ENCODE data around the gene TTYH3. TPM values are rescaled to one million over a fixed set of nuclear protein-coding genes. Genes with fewer than 3 reads are reported as not detected.

TTYH3 gene
- total RNA-seq, 1 donor from 2014 or later: 166 TPM

GRCh38 chr7:2655870-2656614, 24.3 kb downstream of the TTYH3 start:
- Mint-ChIP-seq H3K27ac (no peak overlapping the region), H3K4me1 (ENCODE audit: unreplicated experiment) (no peaks in the 10 kb centered on the region), H3K27me3 (no peaks in the 10 kb centered on the region), H3K4me3 (no peak overlapping the region), H3K9me3 (no peaks in the 10 kb centered on the region), H3K36me3 (peaks cover 6% of the 10 kb centered on the region)
- DNase-seq (ENCODE audit: extremely low spot score, unreplicated experiment): no peak
- no peak for TF ChIP-seq CTCF (conservative IDR thresholded peaks at IDR 0.05)

GRCh38 chr7:2657208-2657607, 25.4 kb downstream of the TTYH3 start:
- no peak for DNase-seq (ENCODE audit: extremely low spot score, unreplicated experiment)
- Mint-ChIP-seq H3K9me3 (no peaks in the 10 kb centered on the region), H3K4me3 (no peak overlapping the region), H3K36me3 (peaks cover 6% of the 10 kb centered on the region), H3K27me3 (no peaks in the 10 kb centered on the region), H3K4me1 (ENCODE audit: unreplicated experiment) (no peaks in the 10 kb centered on the region), H3K27ac (peak overlapping the region; percentile 65)
- TF ChIP-seq CTCF (conservative IDR thresholded peaks at IDR 0.05): no peak

- no peak for DNase-seq (ENCODE audit: extremely low spot score, unreplicated experiment)
- no peak for TF ChIP-seq CTCF (conservative IDR thresholded peaks at IDR 0.05)
- no peaks in the 10 kb centered on the region for H3K9me3 Mint-ChIP-seq
- H3K27me3 Mint-ChIP-seq: no peaks in the 10 kb centered on the region
- no peak overlapping the region for H3K27ac Mint-ChIP-seq
- H3K36me3 Mint-ChIP-seq: peaks cover 6% of the 10 kb centered on the region
- no peak overlapping the region for H3K4me3 Mint-ChIP-seq
- no peaks in the 10 kb centered on the region for H3K4me1 Mint-ChIP-seq (ENCODE audit: unreplicated experiment)
These were observed 26.3 kb downstream of the TTYH3 start for GRCh38 chr7:2657920-2658671.

GRCh38 chr7:2658941-2659340, 27.2 kb downstream of the TTYH3 start:
- no peak for DNase-seq (ENCODE audit: extremely low spot score, unreplicated experiment)
- no peaks in the 10 kb centered on the region for H3K27me3 Mint-ChIP-seq
- no peak for TF ChIP-seq CTCF (conservative IDR thresholded peaks at IDR 0.05)
- H3K36me3 Mint-ChIP-seq: peaks cover 6% of the 10 kb centered on the region
- H3K9me3 Mint-ChIP-seq: no peaks in the 10 kb centered on the region
- no peak overlapping the region for H3K27ac Mint-ChIP-seq
- H3K4me3 Mint-ChIP-seq: no peak overlapping the region
- H3K4me1 Mint-ChIP-seq (ENCODE audit: unreplicated experiment): no peaks in the 10 kb centered on the region

- Mint-ChIP-seq H3K4me3 (no peak overlapping the region), H3K4me1 (ENCODE audit: unreplicated experiment) (no peaks in the 10 kb centered on the region), H3K9me3 (no peaks in the 10 kb centered on the region), H3K27ac (no peak overlapping the region), H3K27me3 (no peaks in the 10 kb centered on the region), H3K36me3 (peaks cover 6% of the 10 kb centered on the region)
- DNase-seq (ENCODE audit: extremely low spot score, unreplicated experiment): no peak
- no peak for TF ChIP-seq CTCF (conservative IDR thresholded peaks at IDR 0.05)
These were observed 28.0 kb downstream of the TTYH3 start for GRCh38 chr7:2659556-2660358.
